Left lung (tissue), 10 donors: ENCODE data around the gene PGBD4. TPM values are rescaled to one million over a fixed set of nuclear protein-coding genes. Genes with fewer than 3 reads are reported as not detected.

Source experiments
- ATAC-seq: fragments of 200-7000 bp; cut with Tn5 transposase; one replicate; pipeline ENCODE4 v1.9.1; 2020; ENCODE audit warnings: moderate library complexity
- DNase-seq, 4 donors: peaks; one replicate each; pipeline ENCODE4 v3.0.0-alpha.2; 2013 to 2020
- H3K27ac ChIP-seq, 2 donors: fragments of 200-600 bp; sonication (generic) in 1 of 2; one replicate each; pipeline versions ENCODE4 v1.5.0 to v1.8.0; 2020 to 2021
- H3K27me3 ChIP-seq, 2 donors: fragments of 200-600 bp; sonication (generic) in 1 of 2; one replicate each; pipeline versions ENCODE4 v1.5.0 to v1.8.0; 2020 to 2021
- H3K36me3 ChIP-seq, 2 donors: fragments of 200-600 bp; sonication (generic) in 1 of 2; one replicate each; pipeline versions ENCODE4 v1.5.0 to v1.8.0; 2020 to 2021
- H3K4me1 ChIP-seq, 2 donors: fragments of 200-600 bp; one replicate each; pipeline ENCODE4 v1.8.0; 2021
- H3K4me3 ChIP-seq, 2 donors: fragments of 200-600 bp; sonication (generic) in 1 of 2; one replicate each; pipeline versions ENCODE4 v1.5.0 to v1.8.0; 2020 to 2021; ENCODE audit warnings: mild to moderate bottlenecking in 1 of 2
- H3K9me3 ChIP-seq, 2 donors: fragments of 200-600 bp; sonication (generic) in 1 of 2; one replicate each; pipeline versions ENCODE4 v1.5.0 to v1.8.0; 2020 to 2021
- CTCF ChIP-seq, 2 donors: fragments of 200-600 bp; sonication (generic) in 1 of 2; IDR thresholded peaks; one replicate each; pipeline versions ENCODE4 v1.5.0 to v1.8.0; 2021; ENCODE audit warnings: antibody characterized with exemption in 2 of 2
- intact Hi-C, 2 donors: fragments of 100-400 bp; cut with DNase I; formaldehyde crosslinking; loops; one replicate each; pipeline versions ENCODE4 v1.11.2 to v1.14.2; 2022
- polyA plus RNA-seq, 6 donors: library from polyadenylated mRNA; unstranded; fragments of 120-200 nt; gene quantifications; one replicate each; pipeline ENCODE4 v1.2.1, GENCODE V29; 2013; ENCODE audit not compliant: insufficient read length in 6 of 6
- total RNA-seq, 2 donors: library from RNA; stranded (reverse); fragmentation: NEBNext Ultra II Directional; extraction: Animal tissue kit (Norgen Biotek cat#: 25700); gene quantifications; one replicate each; pipeline ENCODE4 v1.2.1, GENCODE V29; 2021
- donor health status: DM: no; HTN: yes; CAD: no.
- donor health status: DM: no; HTN: no; CAD: no.

Gene PGBD4
- total and polyA plus RNA-seq, 8 donors = 1.1 to 2.5 (median 2.1) TPM

DNA sequence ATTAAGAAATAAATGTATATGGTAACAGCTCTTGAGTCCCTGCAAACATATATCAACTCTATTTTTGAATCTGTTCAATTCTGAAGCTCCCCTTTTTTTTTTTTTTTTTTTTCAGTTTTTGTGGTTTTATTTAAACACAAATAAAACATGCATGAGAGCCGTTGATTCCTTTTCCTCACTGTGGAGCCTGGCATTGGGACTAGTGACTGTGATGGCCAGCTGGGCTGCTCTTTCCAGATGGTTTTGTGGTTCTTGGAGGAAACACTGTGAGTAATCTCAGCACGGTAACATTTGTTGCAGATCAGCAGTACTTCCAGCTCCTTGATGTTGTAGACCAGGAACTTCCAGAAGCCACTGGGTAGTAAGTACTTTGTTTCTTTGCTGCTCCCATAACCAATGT is 16.1 kb upstream of the PGBD4 start:
- Histone ChIP-seq H3K4me3 (no peak overlapping the region), H3K36me3 (peaks cover 0 to 75% of the 10 kb centered on the region in 2 donors), H3K9me3 (no peaks in the 10 kb centered on the region), H3K27ac (no peak overlapping the region), H3K4me1 (no peaks in the 10 kb centered on the region), H3K27me3 (no peaks in the 10 kb centered on the region)
- no peak for ATAC-seq
- DNase-seq = no peak
- no peak for TF ChIP-seq CTCF (IDR thresholded peaks at IDR 0.05)
- intact Hi-C loops = no loop called here

DNA sequence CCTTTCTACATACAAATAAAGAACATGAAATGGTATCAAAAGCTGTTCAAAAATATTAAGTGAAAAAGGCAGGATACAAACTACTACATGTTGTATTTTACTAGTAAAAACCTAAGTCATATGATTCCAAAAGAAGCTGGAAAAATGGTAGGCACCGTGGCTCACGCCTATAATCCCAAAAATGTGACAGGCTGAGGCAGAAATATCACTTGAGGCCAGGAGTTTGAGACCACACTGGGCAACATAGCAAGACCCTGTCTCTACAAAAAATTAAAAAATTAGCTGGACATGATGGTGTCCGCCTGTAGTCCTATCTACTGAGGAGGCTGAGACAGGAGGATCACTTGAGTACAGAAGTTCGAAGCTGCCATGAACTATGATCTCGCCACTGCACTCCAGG is 2.0 kb upstream of the PGBD4 start:
- Histone ChIP-seq H3K27ac (no peak overlapping the region), H3K4me3 (peak overlapping the region in 1 of 2 donors; percentile 70), H3K4me1 (peaks cover 10 to 20% of the 10 kb centered on the region in 2 donors), H3K36me3 (peaks cover 0 to 12% of the 10 kb centered on the region in 2 donors), H3K27me3 (no peaks in the 10 kb centered on the region), H3K9me3 (no peaks in the 10 kb centered on the region)
- ATAC-seq (no peak), DNase-seq (no peak)
- intact Hi-C loops = no loop called here
- no peak for TF ChIP-seq CTCF (IDR thresholded peaks at IDR 0.05)

GRCh38 chr15:34102175-34102925 is 467 bp downstream of the PGBD4 start:
- ATAC-seq = peak; percentile 56
- Histone ChIP-seq H3K36me3 (no peaks in the 10 kb centered on the region), H3K27me3 (no peaks in the 10 kb centered on the region), H3K4me1 (peaks cover 10 to 20% of the 10 kb centered on the region in 2 donors), H3K4me3 (peak overlapping the region; percentile 70 to 87), H3K9me3 (no peaks in the 10 kb centered on the region), H3K27ac (peak overlapping the region; percentile 87 to 90)
- TF ChIP-seq CTCF (IDR thresholded peaks at IDR 0.05) = no peak
- no peak for DNase-seq
- intact Hi-C loops = no loop called here

DNA sequence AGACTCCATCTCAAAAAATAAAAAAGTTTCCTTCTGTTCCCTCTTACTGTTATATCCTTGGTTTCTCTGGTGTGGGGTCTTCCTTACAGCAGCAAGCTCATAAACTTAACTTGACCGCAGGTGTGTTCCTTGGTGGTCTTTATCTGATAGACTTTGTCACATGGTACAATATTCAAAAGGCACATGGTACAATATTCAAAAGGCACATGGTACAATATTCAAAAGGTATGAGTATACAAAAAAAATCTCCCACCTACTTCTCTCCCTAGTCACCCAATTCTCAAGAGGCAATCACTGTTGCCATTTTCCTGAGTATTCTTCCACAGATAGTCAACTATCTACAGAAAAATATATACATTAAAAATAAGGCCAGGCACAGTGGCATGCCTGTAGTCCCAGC is 4.5 kb downstream of the PGBD4 start:
- intact Hi-C loops = no loop called here

More for the DNA sequence above, 4.5 kb downstream of the PGBD4 start:
- Histone ChIP-seq H3K27me3 (no peaks in the 10 kb centered on the region), H3K9me3 (no peaks in the 10 kb centered on the region), H3K36me3 (no peaks in the 10 kb centered on the region), H3K27ac (no peak overlapping the region), H3K4me1 (no peaks in the 10 kb centered on the region), H3K4me3 (no peak overlapping the region)
- TF ChIP-seq CTCF (IDR thresholded peaks at IDR 0.05) = no peak
- no peak for ATAC-seq
- no peak for DNase-seq
